AG04449 (cell line): ENCODE results near the gene GPRIN3.

Experiments used
- CTCF ChIA-PET: fragments of 350-600 bp; formaldehyde crosslinking; extraction: SDS; loops from one replicate; lab custom pipeline; 2021; ENCODE audit warnings: antibody characterized with exemption; lab: Yijun Ruan, JAX
- POLR2A ChIA-PET: fragments of 400-600, 350-600 bp; formaldehyde crosslinking; extraction: SDS; loops from one replicate; lab custom pipeline; 2020; ENCODE audit warnings: antibody characterized with exemption, inconsistent platforms; lab: Yijun Ruan, JAX
- DNase-seq: peaks from one replicate; pipeline ENCODE4 v3.0.0-alpha.2; 2010; ENCODE audit warnings: low read depth, low spot score
- H3K4me3 ChIP-seq: 2 replicates; pipeline ENCODE4 v1.5.1; 2011; ENCODE audit warnings: low read depth, mild to moderate bottlenecking, control low read depth, low read length
- TF ChIP-seq, protein P1 (sequence below): IDR thresholded peaks from one replicate; pipeline ENCODE4 v1.5.1; 2011; ENCODE audit warnings: mild to moderate bottlenecking, moderate library complexity, low read length, control low read depth, inconsistent platforms; ENCODE audit not compliant: insufficient read depth; ENCODE audit errors: missing control alignments

GPRIN3 gene

DNA sequence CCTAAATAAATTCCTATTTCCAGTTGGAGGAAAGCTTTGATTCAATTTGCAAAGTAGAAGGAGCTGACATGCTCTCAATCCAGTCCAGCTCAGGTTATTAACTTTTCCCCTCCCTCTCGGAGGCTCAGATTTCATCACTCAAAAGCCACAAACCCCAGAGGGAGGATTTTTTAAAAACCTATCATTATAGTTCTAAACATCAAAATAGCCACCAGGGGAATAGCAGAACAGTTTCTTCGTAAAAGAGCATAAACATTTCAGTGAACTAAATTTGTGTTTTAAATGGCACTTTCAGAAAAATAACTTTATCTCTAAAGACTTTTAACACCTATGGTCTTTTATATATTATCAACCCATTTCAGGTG lies 8.8 kb downstream of the GPRIN3 start:
- TF ChIP-seq, protein P1, sequence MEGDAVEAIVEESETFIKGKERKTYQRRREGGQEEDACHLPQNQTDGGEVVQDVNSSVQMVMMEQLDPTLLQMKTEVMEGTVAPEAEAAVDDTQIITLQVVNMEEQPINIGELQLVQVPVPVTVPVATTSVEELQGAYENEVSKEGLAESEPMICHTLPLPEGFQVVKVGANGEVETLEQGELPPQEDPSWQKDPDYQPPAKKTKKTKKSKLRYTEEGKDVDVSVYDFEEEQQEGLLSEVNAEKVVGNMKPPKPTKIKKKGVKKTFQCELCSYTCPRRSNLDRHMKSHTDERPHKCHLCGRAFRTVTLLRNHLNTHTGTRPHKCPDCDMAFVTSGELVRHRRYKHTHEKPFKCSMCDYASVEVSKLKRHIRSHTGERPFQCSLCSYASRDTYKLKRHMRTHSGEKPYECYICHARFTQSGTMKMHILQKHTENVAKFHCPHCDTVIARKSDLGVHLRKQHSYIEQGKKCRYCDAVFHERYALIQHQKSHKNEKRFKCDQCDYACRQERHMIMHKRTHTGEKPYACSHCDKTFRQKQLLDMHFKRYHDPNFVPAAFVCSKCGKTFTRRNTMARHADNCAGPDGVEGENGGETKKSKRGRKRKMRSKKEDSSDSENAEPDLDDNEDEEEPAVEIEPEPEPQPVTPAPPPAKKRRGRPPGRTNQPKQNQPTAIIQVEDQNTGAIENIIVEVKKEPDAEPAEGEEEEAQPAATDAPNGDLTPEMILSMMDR: no peak
- DNase-seq: no peak
- ChIA-PET POLR2A (no interaction called here), CTCF (no interaction called here)
- no peak overlapping the region for H3K4me3 ChIP-seq

DNA sequence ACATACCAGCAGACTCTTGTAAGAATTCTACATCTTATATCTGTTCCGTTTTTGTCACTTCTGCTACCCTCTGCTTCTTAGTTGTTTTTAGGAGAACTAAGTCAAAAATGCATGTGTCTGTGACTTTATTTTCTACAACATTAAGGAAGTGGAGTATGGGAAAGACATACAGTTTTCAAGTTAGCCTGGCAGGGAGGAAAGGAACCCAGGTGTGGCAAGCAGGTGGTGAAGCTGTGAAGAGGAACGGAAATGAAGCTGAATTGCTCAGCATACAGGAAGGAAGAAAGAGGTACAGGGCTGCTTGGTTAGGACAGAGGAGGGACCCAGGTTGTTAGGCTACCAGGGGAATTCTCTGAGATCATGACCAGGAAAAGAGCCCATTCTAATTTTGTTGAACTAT lies 9.4 kb downstream of the GPRIN3 start:
- ChIA-PET CTCF (no interaction called here), POLR2A (no interaction called here)
- no peak overlapping the region for H3K4me3 ChIP-seq
- TF ChIP-seq, protein P1: no peak
- no peak for DNase-seq

DNA sequence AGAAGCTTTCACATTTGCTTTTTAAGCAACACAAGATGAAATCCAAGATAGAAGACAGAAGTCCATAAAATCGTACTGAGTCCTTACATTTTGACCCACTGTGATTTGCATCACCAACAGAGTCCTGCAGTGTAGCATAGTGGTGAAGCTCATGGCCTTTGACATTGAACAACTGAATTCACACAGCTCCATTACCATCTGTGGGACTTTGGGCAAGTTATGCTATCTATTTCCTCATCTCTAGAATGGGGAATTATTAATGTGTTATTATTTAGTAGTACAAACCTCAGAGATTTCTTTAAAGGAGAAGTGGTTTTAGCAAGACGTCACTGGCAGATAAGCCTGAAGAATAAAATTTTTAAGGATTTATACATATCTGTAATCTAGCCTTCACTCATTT lies 10.7 kb downstream of the GPRIN3 start:
- POLR2A ChIA-PET: no interaction called here
- H3K4me3 ChIP-seq: no peak overlapping the region
- TF ChIP-seq, protein P1: no peak
- DNase-seq: no peak
- CTCF ChIA-PET: no interaction called here

DNA sequence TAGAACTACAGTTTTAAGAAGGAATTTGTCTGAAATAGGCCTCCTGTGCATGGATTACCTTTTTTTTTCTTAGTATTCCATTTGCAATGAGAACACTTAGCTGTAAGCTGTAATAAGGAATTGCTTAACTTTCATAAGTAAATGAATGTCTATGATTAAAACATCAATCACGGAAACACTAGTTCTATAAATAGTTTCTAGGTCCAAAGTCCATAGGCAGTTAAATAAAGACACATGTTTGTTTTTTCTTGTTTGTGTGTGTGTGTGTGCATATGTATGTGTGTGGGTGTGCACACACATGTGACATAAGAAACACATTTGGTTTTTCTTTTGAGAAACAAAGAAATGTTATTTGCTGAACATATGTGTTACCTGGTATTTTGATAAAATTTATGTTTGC lies 11.2 kb downstream of the GPRIN3 start:
- TF ChIP-seq, protein P1: no peak
- no peak for DNase-seq
- no peak overlapping the region for H3K4me3 ChIP-seq
- CTCF ChIA-PET: no interaction called here
- POLR2A ChIA-PET: no interaction called here

DNA sequence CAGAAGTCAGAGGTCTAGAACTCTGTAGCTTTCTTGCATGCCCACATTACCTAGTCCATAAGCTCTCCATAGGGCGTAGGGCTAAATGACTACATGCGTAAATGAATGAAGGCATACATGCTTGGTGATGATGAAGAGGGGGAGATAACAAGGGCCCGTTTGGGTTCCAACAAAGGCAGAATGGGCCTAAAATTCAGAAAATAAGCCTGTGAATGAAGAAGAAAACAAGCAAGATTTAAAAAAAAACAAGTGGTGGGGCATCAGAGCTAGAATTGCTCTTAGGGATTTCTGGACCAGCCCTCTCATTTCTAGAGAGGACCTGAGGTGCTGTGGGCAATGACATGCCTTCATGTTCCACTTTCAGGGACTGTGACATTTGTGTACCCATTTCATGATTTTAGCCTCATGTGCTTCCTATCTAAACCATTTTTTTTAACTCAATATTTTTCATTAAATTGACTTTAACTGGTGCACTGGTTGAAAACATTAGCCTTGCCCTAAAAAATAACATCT lies 12.1 kb downstream of the GPRIN3 start:
- TF ChIP-seq, protein P1: no peak
- ChIA-PET CTCF (no interaction called here), POLR2A (no interaction called here)
- DNase-seq: no peak
- H3K4me3 ChIP-seq: no peak overlapping the region

DNA sequence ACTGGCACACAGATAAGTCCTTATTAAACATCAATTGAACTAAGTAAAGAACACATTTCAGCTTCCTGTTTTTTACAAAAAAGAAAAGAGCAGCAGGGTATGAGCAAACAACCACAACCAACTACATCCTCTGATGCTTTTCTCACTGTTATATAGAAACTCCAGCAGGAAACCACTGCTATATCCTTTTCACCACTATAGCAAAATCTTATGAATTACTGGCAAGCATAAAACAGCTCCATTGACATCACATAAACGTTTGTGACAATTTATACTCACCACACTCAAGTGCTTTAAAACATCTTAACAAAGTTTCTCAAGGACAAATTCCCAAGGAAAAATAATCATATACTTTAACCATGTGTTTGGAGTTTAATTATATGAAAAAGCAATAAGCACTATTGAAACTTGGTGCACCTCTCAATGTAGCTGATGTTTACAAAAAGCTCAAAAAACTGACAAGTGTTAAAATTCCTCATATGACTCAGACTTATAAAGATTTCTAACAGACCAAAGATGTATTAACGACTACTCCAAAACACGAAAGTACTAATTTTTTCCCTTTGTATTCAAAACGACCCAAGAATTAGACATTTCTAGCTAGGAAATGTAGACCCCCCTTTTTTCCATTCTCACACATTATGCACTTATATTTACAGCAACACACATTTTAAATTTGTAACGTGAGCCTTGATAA lies 12.9 kb downstream of the GPRIN3 start:
- CTCF ChIA-PET: no interaction called here
- POLR2A ChIA-PET: no interaction called here
- no peak for DNase-seq

More for the DNA sequence above, 12.9 kb downstream of the GPRIN3 start:
- H3K4me3 ChIP-seq: no peak overlapping the region
- TF ChIP-seq, protein P1: no peak
